HG03039 (cell line): ENCODE measurements around the gene ACVR1.

Source experiments
- ATAC-seq: cut with Tn5 transposase; IDR thresholded peaks from one replicate; pipeline ENCODE4 v1.9.1; 2021; ENCODE audit warnings: mild to moderate bottlenecking, moderate library complexity; ENCODE audit not compliant: unreplicated experiment

ACVR1 gene

DNA sequence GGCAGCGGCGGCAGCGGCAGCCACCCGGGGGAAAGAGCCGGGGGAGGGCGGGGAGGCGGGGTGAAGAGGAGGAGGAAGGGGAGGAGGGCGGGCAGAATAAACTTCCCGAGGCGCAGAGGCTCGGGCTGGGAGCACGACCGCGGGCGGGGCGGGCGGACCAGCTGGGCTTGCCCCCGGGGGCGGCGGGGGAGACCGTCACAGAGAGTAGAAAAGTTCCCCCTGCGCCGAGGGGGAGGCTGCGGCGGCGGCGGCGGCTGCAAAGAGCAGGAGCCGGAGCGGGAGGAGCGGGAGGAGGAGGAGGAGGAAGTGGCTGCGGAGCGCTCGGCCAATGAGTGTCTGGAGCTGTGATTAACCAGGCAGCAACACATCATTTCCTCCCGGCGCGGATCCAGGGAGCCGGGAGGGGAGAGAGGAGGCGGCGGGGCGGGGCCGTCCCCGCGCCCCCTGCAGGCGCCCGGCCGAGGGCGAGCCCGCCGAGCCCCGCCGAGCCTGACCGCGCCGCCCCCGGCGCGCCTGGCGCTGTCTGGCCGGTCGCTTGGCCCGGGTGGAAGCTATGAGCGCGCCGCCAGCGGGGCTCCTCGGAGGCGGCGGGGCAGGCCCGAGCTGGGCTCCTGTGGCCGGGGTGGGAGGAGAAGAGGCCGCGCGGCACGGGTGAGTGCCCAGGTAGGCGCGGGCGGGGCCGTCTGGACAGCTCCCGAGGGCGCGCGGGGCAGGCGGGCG is at the start of gene ACVR1:
TSS of gene ACVR1 (minus strand) at position 265 of the 720 bp plus-strand sequence. CDS start 76,837 bp downstream, outside the sequence.
- peak; percentile 85 for ATAC-seq

DNA sequence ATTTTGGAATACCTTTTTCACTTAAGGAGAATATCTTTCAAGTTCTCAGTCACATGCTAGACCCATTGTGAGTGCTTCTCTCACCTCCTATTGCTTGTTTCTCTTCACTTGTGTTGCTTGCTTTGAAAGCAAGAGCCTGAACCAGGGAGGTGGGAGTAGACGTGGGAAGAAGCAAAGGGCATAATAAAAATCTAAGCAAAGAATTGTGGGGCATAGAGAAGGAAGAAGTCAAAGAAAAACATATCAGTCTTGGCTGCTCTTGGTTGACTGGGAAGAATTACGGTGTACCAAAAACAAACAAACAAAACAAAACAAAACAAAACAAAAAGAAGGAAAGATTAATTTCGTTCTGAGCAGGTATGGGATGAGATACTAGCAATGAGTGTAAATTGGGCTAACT is 48.9 kb upstream of the ACVR1 start:
- ATAC-seq = no peak

DNA sequence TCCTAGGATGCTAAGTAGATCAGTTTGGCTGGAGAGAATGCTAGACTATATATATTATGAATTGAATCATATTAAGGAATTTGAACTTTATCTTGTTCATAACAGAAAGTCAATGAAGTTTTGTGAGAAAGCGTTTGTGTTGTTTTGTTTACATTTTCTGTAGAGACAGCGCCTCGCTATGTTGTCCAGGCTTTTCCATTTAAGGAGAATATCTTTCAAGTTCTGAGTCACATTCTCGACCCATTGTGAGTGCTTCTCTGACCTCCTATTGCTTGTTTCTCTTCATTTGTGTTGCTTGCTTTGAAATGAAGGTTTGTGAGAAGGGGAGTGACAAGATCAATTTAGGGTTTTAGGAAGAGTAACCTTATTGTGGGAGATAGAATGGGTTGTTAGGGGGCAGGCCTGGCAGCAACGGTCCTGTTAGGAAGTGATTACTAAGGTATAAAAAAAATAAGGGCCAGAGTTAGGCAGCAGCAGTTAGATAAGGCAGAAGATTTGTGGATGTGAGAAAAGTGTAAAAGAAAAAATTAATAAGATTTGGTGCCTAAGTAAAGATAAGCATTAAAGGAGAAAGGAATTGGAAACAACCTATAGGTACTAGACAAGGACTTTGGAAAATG is 47.6 kb upstream of the ACVR1 start:
- no peak for ATAC-seq

DNA sequence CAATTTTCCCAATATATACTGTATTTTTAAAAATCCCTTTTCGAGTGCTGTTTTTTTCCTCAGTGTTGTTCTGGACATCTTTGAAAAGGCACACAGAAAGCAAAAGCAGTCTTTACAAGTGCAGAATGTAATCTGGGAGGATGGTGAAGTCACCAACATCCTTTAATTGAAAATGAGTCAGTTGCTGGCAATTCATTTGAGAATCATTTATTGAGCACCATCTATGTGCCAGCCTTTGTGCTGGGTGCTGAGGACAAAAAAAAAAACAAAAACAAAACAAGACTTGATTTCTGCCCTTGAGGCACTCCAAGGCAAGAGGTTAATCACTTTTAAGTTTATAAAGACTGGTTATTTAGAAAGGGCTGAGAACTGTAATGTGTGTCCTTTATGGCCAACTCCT is 46.7 kb upstream of the ACVR1 start:
- no peak for ATAC-seq

DNA sequence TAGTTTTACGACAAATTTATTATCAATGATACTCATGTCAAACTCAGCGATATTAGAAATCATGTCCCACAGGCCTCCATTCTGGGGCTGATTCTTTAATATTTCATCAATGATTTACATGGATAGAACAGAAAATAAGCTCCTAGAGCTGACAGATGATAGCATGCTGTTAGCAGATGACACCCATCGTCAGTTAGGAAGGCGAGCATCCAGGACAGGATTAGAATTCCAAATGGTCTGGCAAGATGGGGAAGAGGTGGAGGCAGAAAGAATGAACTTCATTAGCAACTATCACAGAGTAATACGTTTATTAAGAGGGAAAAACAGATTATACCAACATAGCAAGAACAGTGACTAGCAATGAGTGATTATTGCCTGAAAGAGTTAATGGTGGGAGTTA is 46.2 kb upstream of the ACVR1 start:
- no peak for ATAC-seq

DNA sequence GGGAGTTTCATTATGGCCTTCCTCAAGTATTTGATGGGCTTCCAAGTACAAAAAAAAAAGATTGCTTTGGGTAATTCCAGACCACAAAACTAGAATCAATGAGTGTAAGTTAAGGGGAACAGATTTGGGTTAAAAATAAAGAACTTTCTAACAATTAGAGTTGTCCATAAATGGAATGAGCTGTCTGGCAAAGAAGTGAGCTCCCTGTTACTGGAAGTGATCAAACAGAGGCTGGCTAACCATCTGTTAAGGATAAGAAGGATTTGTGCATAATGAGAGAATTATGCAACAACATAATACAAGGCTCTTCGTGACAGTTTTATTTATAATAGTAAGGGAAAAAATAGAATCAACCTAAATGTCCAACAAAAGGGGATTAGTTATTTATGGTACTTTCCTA is 44.6 kb upstream of the ACVR1 start:
- ATAC-seq = no peak

DNA sequence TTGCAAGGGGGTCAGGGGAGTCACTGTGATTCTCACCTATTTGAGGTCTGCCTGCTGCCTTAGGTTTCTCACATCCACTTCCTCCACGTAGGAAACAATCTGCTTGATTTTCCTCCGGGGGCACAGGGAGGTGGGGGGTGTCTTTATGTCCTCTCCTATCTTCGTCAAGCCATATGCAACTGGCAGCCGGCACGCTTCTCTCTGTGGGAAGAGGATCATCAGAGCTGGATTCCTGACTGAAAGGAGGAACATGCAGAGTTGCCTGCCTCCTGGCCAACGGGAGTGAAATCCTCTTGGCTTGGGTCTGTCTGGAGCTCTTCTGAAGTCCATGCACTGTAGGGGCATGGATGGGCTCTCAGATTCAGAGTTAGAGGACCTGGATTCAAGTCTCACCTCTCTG is 43.1 kb upstream of the ACVR1 start:
- ATAC-seq = no peak

DNA sequence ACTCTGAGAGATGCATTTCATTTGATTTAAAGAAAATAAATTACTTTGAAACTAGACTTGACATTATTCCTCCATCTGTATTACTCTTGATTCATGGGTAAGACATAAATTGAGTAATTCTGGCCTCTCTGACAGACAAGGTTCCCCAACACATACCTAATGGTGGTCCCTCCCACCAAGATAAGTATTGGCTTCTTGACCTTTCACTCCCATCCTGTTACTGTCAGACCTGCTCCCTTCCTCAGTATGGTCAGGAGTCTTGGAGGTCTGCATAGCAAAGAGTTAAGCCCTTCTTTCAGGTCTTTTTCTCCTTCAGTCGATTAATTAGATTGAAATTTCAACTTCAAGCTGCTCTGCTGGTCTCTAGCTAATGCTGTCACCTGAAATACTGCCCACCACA is 42.2 kb upstream of the ACVR1 start:
- ATAC-seq = no peak

DNA sequence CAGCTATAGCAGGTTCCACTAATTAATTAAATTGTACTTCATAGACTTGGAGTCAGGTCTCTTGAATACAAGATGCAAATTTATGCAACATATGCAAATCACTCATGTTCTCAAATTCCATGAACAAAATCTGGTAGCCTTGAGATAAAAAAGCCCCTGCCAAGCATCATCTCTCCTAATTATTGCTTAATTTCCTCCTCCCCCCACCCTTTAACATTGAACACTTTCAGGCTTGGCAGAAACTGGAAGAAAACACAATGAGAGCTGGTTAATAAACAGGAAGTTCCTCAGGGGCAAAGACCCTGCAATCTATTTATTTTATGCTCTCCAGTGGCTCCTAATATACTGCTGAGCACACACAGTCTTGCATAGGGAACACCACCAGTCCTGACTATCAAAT is 35.6 kb upstream of the ACVR1 start:
- no peak for ATAC-seq

DNA sequence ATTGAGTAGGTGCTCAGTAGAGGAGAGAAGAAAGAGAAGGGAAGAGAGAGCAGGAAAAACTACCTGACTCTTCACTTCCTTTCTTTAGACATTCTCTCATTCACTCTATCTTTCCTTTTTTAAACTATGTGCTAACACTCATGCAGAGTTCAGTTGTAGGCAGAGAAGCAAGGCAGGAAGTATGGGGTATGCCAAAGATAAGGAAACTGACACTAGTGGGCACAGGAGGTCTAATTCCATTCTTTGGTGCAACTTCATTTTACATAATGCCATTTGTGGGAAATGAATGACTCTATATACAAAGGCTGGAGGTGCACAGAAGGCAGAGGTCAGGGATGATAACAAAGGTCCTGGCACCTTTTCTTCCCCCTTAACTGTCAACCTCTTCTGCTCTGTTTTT is 35.1 kb upstream of the ACVR1 start:
- no peak for ATAC-seq

DNA sequence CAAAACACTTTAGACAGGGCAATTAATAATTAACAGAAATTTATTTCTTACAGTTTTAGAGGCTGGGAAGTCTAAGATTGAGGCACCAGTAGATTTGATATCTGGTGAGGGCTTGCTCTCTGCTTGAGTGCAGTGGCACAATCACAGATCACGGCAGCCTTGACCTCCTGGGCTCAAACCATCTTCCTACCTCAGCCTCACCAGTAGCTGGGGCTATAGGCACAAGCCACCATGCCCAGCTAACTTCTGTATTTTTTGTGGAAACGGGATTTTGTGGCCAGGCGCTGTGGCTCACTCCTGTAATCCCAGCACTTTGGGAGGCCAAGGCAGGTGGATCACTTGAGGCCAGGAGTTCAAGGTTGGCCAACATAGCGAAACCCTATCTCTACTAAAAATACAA is 29.0 kb upstream of the ACVR1 start:
- no peak for ATAC-seq

DNA sequence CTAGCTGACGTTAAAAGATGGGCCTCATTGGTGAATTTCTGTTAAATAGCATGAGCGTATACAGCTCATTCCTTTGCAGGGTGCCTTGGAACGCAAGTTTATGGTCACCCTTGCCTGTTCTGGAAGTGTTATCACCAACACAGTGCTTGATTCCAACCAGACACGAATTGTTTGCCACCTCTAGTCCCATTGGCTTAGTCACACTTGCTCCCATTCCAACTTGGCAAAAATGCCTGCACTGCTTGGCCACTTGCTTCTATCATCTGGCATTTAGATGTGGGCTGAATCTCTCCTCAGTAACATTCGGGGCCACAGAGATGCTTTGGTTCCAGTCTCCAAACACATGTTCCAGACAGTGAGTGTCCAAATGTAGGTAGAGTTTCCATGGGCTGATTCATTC is 27.5 kb upstream of the ACVR1 start:
- ATAC-seq = no peak

DNA sequence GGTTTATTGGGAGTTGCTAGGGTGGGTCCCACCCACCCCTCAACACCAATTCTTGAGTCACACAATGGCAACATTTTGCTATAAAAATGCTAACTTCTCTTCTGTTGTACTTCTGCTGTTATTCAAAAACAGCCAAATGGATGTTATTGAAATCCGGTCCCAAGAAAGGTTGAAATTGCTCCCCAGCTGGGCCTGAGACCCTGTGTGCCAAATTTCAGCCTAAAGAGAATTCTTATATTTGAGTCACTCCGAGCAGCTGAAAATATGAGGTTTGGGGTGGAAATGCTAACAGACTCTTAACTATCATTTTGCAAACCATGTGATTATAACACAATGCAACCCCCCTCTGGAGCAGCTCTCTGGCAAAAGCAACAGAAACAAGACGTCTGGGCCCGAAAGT is 27.0 kb upstream of the ACVR1 start:
- ATAC-seq = no peak

DNA sequence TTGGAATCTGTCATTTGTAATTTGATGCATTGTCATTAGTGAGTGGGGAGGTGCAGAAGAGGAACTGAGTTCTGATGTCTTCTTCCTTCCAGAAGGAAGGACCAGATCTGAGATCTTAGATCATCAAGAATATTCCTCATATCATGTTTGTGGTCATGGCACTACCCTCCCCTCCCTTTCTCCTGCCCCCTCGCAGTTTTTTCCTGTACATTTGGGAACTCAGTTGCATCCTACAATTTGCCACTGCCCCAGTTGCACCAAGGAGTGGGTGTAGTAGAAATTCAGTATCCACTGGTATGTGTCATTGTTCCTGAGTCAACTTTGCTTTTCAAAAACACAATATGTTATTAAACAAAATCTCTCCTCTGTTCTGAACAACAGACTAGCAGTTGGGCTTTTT is 26.6 kb upstream of the ACVR1 start:
- ATAC-seq = no peak

DNA sequence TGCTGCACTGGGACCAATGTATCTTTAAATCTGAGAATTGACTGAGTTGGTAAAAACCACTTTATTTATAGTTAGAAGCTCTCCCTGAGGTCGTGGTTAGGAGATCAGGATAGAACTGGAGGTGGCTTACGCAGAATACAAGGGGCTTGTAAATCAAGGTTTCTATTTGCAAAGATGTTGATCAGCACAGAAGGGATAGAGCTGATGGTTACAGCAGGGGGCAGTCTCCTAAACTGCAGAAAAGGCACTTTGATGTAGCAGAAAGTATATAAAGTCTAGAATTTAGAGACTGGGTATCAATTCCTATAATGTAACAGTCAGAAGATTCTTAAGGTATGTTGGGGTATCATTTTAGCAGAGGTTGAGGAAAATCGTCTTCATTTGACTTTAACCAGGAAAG is 25.2 kb upstream of the ACVR1 start:
- no peak for ATAC-seq

DNA sequence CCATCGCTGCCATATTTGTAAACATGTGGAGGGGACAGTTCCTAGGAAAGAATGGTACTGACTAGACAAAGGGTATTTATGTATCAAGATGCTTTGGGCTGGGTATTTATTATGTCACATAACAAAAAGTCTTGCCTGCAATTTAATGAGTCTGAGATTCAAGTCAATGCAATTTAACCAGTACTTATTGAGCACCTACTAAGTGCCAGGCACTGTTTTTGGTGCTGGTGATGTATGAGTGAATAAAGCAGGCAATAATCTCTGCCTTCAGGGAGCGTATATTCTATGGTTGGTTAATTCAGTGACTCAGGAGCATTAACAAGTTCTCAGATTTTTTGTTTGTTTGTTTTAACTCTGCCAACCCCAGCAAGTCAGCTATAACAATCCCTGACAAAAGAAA is 24.6 kb upstream of the ACVR1 start:
- ATAC-seq = no peak

DNA sequence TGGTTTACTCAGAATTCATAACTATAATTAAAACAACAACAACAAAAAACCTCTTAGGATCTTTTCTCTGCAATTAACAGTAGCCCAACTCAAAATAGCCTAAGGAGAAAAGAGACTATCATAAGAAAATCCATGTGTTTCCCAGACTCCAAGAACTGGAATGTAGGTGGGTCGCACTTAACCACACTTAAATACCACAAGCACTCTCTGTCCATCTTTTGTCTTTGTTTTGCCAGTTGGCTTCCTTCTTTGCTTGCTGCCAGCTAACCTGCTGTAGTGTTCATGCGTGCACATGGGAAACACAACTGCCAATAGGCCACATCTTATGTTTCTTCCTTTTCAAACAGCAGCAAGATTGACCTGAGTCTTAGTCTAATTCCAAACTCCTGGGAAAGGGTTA is 24.1 kb upstream of the ACVR1 start:
- ATAC-seq = no peak

DNA sequence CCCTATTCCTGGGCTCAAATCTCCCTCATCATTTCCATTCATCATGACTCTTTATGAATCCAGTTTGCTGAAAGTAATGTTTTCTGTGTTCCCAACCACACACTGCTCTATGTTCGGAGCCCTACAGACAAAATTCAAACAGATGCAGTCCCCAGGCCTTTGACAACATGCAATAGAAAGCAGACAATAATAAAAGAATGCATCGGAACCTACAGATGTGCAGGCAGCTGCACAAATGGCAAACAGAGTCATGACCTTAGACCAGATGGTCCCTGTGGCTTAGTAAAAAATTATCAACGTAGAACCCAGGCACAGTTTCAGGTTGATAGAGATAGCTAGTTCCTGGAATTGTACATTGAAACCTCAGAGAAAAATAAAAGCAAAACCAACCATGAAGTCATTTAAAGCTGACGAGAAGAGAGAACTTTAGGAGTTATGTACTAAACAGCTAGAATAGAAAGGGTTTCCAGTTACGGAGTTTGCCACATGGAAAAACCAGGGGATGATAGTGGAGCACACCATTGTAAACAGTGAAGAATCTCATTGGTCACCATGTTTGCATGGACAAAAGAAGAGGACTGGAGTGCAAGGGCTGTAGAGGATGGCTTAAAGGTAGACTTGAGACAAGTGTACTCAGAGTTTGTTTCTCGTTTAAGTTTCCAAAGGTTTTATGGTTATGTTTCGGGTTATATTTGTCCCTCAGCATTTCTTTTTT is 23.2 kb upstream of the ACVR1 start:
- peak; percentile 72 for ATAC-seq

DNA sequence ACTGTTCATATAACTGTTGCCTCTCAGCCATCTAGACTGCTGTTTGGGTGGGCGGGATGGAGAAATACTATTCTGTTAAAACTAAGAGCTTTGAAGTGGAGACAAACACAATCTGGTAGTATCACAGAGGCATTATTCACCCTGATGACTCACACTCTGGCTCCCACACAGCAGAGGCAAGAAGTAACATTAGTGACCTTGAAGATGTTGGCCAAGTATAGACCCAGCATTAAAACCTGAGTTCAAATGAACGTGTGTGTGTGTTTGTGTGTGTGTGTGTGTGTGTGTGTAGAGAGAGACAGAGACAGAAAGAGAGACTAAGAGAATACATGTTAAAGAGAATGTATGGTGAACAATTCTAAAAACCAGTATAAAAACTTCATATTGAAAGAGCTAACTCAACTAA is 22.5 kb upstream of the ACVR1 start:
- ATAC-seq = no peak

DNA sequence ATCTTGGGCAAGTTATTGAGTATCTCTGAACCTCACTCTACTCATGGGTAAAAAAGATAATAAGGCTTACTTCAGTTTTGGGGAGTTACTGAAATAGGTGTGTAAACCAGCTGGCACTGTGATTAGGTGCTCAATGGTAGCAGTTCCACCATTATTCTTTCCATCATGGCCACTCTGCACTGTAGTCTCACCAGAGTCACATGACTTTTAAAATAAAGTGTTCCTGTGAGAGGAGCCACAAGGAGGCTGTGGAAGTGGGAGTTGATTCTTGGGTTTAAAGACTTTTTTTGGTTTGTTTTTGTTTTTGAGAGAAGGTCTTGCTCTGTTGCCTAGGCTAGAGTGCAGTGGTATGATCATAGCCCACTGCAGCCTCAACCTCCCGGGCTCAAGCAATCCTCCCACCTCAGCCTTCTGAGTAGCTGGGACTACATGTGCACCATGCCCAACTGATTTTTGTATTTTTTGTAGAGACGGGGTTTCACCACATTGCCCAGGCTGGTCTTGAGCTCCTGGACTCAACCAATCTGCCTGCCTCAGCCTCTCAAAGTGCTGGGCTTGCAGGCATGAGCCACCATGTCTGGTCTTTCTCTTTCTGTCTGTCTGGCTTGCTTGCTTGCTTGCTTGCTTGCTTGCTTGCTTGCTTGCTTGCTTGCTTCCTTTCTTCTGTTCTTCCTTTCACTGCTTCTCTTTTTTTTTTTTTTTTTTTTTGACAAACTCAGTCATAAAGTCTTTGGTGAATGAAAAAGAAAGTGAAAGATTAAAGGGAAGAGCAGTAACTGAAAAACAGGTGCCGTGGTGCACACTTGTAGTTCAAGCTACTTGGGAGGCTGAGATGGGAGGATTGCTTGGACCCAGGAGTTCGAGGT is 21.2 kb upstream of the ACVR1 start:
- ATAC-seq = no peak

DNA sequence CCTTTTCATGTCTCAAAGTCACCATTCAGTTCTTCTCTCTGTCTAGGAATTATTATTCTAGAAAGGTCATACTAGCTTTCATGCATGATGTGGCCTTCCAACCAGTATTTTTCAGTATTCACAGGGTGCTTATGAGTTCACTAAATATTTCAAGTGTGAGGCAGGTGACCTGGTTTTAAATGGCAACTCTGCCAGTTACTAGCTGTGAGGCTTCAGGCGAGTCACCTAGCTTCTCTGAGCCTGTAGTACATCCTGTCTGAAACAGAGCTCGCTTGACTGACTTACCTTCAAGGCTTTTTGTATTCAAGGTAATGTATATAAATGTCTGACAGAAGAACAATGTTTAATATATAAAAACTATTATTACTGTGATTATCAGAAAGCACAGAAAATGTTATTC is 19.4 kb upstream of the ACVR1 start:
- no peak for ATAC-seq
